Ammon's horn (tissue), 1 donor: Measurements from ENCODE around the gene AMOTL2.

ENCODE experiments used
- DNase-seq: peaks from one replicate; pipeline ENCODE4 v3.0.0-alpha.2; 2016; ENCODE audit warnings: low spot score

Gene AMOTL2

GRCh38 chr3:134334231-134334900 is 39.9 kb downstream of the AMOTL2 start:
- no peak for DNase-seq

- DNase-seq, result no peak
These were observed 40.6 kb downstream of the AMOTL2 start for GRCh38 chr3:134333522-134334181.

- DNase-seq, result no peak
These were observed 41.9 kb downstream of the AMOTL2 start for GRCh38 chr3:134332344-134332743.

GRCh38 chr3:134331811-134332199 is 42.4 kb downstream of the AMOTL2 start:
- DNase-seq, result no peak

GRCh38 chr3:134330883-134331810 is 43.1 kb downstream of the AMOTL2 start:
- no peak for DNase-seq

- no peak for DNase-seq
These were observed 45.4 kb downstream of the AMOTL2 start for GRCh38 chr3:134328846-134329245.

- DNase-seq, result no peak
These were observed 46.1 kb downstream of the AMOTL2 start for GRCh38 chr3:134328147-134328591.

- no peak for DNase-seq
These were observed 46.7 kb downstream of the AMOTL2 start for GRCh38 chr3:134327594-134327975.

GRCh38 chr3:134326760-134327593 is 47.3 kb downstream of the AMOTL2 start:
- no peak for DNase-seq

- DNase-seq, result no peak
These were observed 48.1 kb downstream of the AMOTL2 start for GRCh38 chr3:134326126-134326525.

- DNase-seq, result no peak
These were observed 48.5 kb downstream of the AMOTL2 start for GRCh38 chr3:134325706-134326105.

- DNase-seq, result no peak
These were observed 49.1 kb downstream of the AMOTL2 start for GRCh38 chr3:134325061-134325705.

GRCh38 chr3:134323966-134324962 is 50.0 kb downstream of the AMOTL2 start:
- no peak for DNase-seq

- DNase-seq, result no peak
These were observed 52.0 kb downstream of the AMOTL2 start for GRCh38 chr3:134322286-134322685.

- DNase-seq, result no peak
These were observed 53.5 kb downstream of the AMOTL2 start for GRCh38 chr3:134320749-134321148.

GRCh38 chr3:134319931-134320330 is 54.3 kb downstream of the AMOTL2 start:
- DNase-seq, result no peak

- no peak for DNase-seq
These were observed 56.1 kb downstream of the AMOTL2 start for GRCh38 chr3:134318166-134318565.

GRCh38 chr3:134317106-134317947 is 56.9 kb downstream of the AMOTL2 start:
- no peak for DNase-seq
